Transverse colon (tissue), 4 donors: ENCODE results near the gene WDR18. TPM values are rescaled to one million over a fixed set of nuclear protein-coding genes. Genes with fewer than 3 reads are reported as not detected.

Experiments used
- DNase-seq: peaks from one replicate; pipeline ENCODE4 v3.0.0-alpha.2; 2019
- H3K27ac ChIP-seq, 4 donors: fragments of 200-600 bp; sonication (generic); 2 replicates each; pipeline ENCODE4 v1.5.1; 2016 to 2018; ENCODE audit warnings: inconsistent platforms in 4 of 4
- H3K27me3 ChIP-seq: fragments of 200-600 bp; sonication (generic); 2 replicates; pipeline ENCODE4 v1.5.1; 2017; ENCODE audit warnings: inconsistent platforms
- H3K36me3 ChIP-seq, 4 donors: fragments of 200-600 bp; sonication (generic); 2 replicates each; pipeline ENCODE4 v1.5.1; 2017 to 2019; ENCODE audit warnings: inconsistent platforms in 4 of 4
- H3K4me1 ChIP-seq, 4 donors: fragments of 200-600 bp; sonication (generic); 2 replicates each; pipeline ENCODE4 v1.5.1; 2017 to 2020; ENCODE audit warnings: inconsistent platforms in 4 of 4
- H3K4me3 ChIP-seq, 4 donors: fragments of 200-600 bp; sonication (generic); 1 replicate in 1 of 4; 2 replicates in 3 of 4; pipeline versions ENCODE4 v1.5.1 to v1.6.1; 2017 to 2019; ENCODE audit warnings: inconsistent platforms in 4 of 4
- H3K9me3 ChIP-seq, 2 donors: fragments of 200-600 bp; sonication (generic); 2 replicates each; pipeline ENCODE4 v1.5.1; 2017 to 2019; ENCODE audit warnings: inconsistent platforms in 2 of 2
- EP300 ChIP-seq: sonication (generic); formaldehyde crosslinking; IDR thresholded peaks from one replicate; pipeline ENCODE4 v1.6.1; 2017; ENCODE audit warnings: antibody characterized with exemption, low read depth
- POLR2A ChIP-seq: fragments of 450-650 bp; IDR thresholded peaks from one replicate; pipeline ENCODE4 v1.6.1; 2016; ENCODE audit warnings: antibody characterized with exemption, mild to moderate bottlenecking, moderate library complexity
- POLR2AphosphoS5 ChIP-seq, 3 donors: sonication (generic); formaldehyde crosslinking; IDR thresholded peaks; one replicate each; pipeline ENCODE4 v1.6.1; 2016; ENCODE audit warnings: antibody characterized with exemption in 3 of 3
- WGBS, 2 donors: methylation state at CpG; one replicate each; pipeline ENCODE4 v1.1.5; 2018; ENCODE audit warnings: low coverage in 1 of 2; 5-methylcytosine and 5-hydroxymethylcytosine counted together
- in situ Hi-C, 4 donors: fragments of 200-750 bp; cut with MboI; loops; one replicate each; pipeline versions ENCODE4 v1.15.0 to v1.15.1; 2017; ENCODE audit warnings: low sequenced_read_pairs in 3 of 4, low pct_ligation_motif_present in 1 of 4, low pct_unique_long_range_greater_than_20kb in 1 of 4
- intact Hi-C: fragments of 100-400 bp; cut with DNase I; formaldehyde crosslinking; loops from one replicate; pipeline ENCODE4 v1.15.1; 2023; ENCODE audit warnings: low total_unique reads
- total RNA-seq, 4 donors: library from RNA; depleted of rRNA; stranded (reverse); fragments of >200 nt; gene quantifications; one replicate each; pipeline ENCODE4 v1.1.0, GENCODE V29; 2016
- TF ChIP-seq, protein P1 (sequence below), 5 experiments: fragments of 200-600 bp in 3 of 5; fragments of 450-650 bp in 2 of 5; sonication (generic) in 3 of 5; IDR thresholded peaks; 1 replicate in 2 of 5; 2 replicates in 3 of 5; pipeline ENCODE4 v1.5.1; 2016 to 2017; ENCODE audit warnings: antibody characterized with exemption in 5 of 5, inconsistent platforms in 3 of 5, mild to moderate bottlenecking in 2 of 5, moderate library complexity in 1 of 5

WDR18 gene
- total RNA-seq, 4 donors from 2014 or later, result 23.1 to 47.4 (median 39.0) TPM

DNA sequence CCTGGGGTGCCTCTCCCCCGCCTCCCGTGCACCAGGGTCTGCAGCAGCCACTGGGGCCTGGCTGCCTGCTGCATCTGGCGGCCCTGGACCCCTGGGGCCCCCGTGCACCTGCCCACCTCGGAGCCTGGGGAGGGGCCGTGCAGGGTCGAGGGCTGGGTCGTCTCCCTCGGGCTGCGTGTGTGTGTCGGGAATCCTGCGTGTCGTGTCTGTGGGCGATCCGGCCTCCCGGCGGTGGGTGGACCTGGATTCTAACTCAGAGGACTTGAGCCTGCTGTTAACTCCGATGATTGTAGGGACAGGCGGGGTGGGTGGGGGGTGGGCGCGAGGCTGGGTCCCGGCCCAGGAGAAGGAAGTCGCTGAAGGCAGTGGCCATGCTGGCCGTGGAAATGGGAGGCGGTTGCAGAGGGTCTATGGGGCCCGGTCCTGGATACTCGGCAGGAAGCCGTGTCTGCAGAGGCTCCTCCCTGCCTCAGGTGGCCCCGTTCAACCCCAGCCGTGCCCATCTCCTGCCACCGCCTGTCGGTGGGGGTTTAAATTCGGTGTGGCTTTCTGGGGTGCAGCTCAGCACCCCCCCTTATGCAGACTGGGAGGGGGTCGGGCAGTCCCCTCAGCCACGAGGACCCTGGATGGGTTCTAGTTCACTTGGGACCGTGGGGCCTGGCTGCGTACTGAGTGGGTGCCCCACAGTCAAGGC is 9.4 kb upstream of the WDR18 start:
- in situ Hi-C loops, result loop anchor here in 1 of 4 donors (25.0 kb wide), 1 partner anchor 112 kb away; the partner anchor contains the start of genes CFD and ELANE
- Histone ChIP-seq H3K4me3 (no peak overlapping the region), H3K9me3 (peaks cover 8% of the 10 kb centered on the region in 2 donors), H3K27me3 (peaks cover 6% of the 10 kb centered on the region), H3K4me1 (no peaks in the 10 kb centered on the region), H3K27ac (no peak overlapping the region), H3K36me3 (peaks cover 0 to 18% (median 10%) of the 10 kb centered on the region in 4 donors)
- DNase-seq, result no peak
- TF ChIP-seq, protein P1, sequence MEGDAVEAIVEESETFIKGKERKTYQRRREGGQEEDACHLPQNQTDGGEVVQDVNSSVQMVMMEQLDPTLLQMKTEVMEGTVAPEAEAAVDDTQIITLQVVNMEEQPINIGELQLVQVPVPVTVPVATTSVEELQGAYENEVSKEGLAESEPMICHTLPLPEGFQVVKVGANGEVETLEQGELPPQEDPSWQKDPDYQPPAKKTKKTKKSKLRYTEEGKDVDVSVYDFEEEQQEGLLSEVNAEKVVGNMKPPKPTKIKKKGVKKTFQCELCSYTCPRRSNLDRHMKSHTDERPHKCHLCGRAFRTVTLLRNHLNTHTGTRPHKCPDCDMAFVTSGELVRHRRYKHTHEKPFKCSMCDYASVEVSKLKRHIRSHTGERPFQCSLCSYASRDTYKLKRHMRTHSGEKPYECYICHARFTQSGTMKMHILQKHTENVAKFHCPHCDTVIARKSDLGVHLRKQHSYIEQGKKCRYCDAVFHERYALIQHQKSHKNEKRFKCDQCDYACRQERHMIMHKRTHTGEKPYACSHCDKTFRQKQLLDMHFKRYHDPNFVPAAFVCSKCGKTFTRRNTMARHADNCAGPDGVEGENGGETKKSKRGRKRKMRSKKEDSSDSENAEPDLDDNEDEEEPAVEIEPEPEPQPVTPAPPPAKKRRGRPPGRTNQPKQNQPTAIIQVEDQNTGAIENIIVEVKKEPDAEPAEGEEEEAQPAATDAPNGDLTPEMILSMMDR (IDR thresholded peaks at IDR 0.05), result no peak
- TF ChIP-seq POLR2AphosphoS5 (IDR thresholded peaks at IDR 0.05) (no peak), EP300 (no peak), POLR2A (no peak)
- WGBS, 2 donors, result 88% methylated on average over 23 of the region's 37 CpGs; no CpG with 5 or more reads in 1 of the 2 donors
- intact Hi-C loops, result loop anchor here (10.0 kb wide), 1 partner anchor 210 kb away; no protein-coding TSS in a partner anchor

DNA sequence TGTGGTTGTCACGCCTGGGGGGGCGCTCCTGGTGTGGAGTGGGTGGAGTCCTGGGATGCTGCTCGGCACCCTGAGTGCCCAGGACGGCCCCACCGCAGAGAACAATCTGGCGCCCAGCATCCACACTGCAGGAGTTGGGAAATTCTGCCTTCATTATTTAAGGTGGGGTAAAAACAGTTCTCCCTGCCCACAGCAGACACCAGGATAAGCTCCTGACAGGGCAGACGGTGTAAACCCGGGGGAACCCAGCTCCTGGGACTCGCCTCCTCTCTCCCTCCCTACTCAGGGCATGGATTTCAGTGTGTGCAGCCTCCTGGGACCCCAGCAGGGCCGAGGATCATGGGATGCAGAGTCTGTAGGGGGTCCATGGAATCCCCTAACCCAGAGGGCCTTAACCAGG is 7.7 kb upstream of the WDR18 start:
- WGBS, 2 donors, result 82% methylated on average over 10 of the region's 10 CpGs; no CpG with 5 or more reads in 1 of the 2 donors
- H3K4me3 ChIP-seq, result no peak overlapping the region
- intact Hi-C loops, result loop anchor here (10.0 kb wide), 1 partner anchor 212 kb away; no protein-coding TSS in a partner anchor
- H3K9me3 ChIP-seq, result no peaks in the 10 kb centered on the region
- peaks cover 6% of the 10 kb centered on the region for H3K27me3 ChIP-seq
- H3K4me1 ChIP-seq, result no peaks in the 10 kb centered on the region
- in situ Hi-C loops, result loop anchor here in 1 of 4 donors (25.0 kb wide), 1 partner anchor 114 kb away; the partner anchor contains the start of genes CFD and ELANE
- no peak for DNase-seq
- H3K27ac ChIP-seq, result no peak overlapping the region
- H3K36me3 ChIP-seq, result peaks cover 0 to 8% (median under 1%) of the 10 kb centered on the region in 4 donors
- TF ChIP-seq POLR2A (no peak), EP300 (no peak), POLR2AphosphoS5 (IDR thresholded peaks at IDR 0.05) (no peak)
- TF ChIP-seq, protein P1 (IDR thresholded peaks at IDR 0.05), result no peak

DNA sequence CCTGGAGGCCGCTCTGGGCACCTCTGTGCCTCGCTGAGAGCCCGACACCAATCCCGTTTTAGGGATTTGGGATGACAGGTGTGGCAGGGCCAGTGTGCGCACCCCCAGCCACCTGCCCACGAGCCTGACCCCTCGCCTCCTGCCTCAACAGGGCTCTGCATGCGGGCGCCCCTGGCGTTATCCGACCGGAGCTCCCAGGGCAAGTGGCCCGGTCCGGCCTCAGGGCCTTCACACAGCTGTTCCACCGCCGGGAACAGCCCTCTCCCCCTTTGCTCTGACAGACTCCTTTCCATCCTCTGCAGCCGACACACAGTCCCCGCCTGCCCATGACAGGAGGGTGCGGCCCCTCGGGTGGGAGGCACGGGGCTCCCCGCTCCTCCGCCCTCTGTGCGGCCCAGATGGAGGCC is 7.1 kb upstream of the WDR18 start:
- H3K36me3 ChIP-seq, result peaks cover 0 to 2% (median 0%) of the 10 kb centered on the region in 4 donors
- H3K4me3 ChIP-seq, result no peak overlapping the region
- no peak overlapping the region for H3K27ac ChIP-seq
- DNase-seq, result no peak
- 78% methylated on average over 23 of the region's 24 CpGs; no CpG with 5 or more reads in 1 of the 2 donors for WGBS, 2 donors
- in situ Hi-C loops, result loop anchor here in 1 of 4 donors (25.0 kb wide), 1 partner anchor 115 kb away; the partner anchor contains the start of genes CFD and ELANE
- H3K9me3 ChIP-seq, result no peaks in the 10 kb centered on the region
- peaks cover 6% of the 10 kb centered on the region for H3K27me3 ChIP-seq
- no peaks in the 10 kb centered on the region for H3K4me1 ChIP-seq
- TF ChIP-seq, protein P1 (IDR thresholded peaks at IDR 0.05), result no peak
- TF ChIP-seq POLR2A, result no peak
- no peak for TF ChIP-seq POLR2AphosphoS5 (IDR thresholded peaks at IDR 0.05)
- no peak for TF ChIP-seq EP300
- intact Hi-C loops, result loop anchor here (10.0 kb wide), 1 partner anchor 212 kb away; no protein-coding TSS in a partner anchor

DNA sequence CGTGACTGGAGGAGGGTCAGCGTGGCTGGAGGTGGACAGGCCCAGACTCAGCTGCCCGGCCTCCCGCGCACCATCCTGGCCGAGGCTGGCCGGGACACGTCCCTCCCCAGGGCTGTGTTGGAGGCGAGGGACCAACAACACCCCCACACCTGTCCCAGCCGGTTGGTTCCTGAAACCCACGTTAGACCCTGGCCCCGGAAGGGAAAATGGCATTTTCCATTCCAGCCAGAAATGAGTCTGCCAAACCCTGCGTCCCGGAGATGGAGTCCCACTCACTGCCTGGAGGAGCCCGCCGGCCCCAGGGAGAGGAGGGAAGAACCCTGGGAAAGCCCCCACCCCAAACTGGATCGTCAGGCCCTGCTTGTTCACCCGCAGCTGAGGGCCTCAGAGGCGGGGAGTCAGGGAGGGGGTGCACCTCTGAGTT is 4.8 kb upstream of the WDR18 start:
- H3K27ac ChIP-seq, result no peak overlapping the region
- in situ Hi-C loops, result loop anchor here in 1 of 4 donors (25.0 kb wide), 1 partner anchor 117 kb away; the partner anchor contains the start of genes CFD and ELANE
- no peaks in the 10 kb centered on the region for H3K9me3 ChIP-seq

More for the DNA sequence above, 4.8 kb upstream of the WDR18 start:
- 76% methylated on average over 19 of the region's 19 CpGs; no CpG with 5 or more reads in 1 of the 2 donors for WGBS, 2 donors
- Histone ChIP-seq H3K27me3 (peaks cover 6% of the 10 kb centered on the region), H3K4me1 (peaks cover 11 to 17% (median 15%) of the 10 kb centered on the region in 4 donors), H3K4me3 (no peak overlapping the region), H3K36me3 (no peaks in the 10 kb centered on the region)
- intact Hi-C loops, result loop anchor here (10.0 kb wide), 1 partner anchor 215 kb away; no protein-coding TSS in a partner anchor
- DNase-seq, result no peak
- no peak for TF ChIP-seq POLR2A
- no peak for TF ChIP-seq POLR2AphosphoS5 (IDR thresholded peaks at IDR 0.05)
- TF ChIP-seq, protein P1 (IDR thresholded peaks at IDR 0.05), result no peak
- TF ChIP-seq EP300, result no peak
